Measurements from ENCODE around the gene TNFAIP8.

TNFAIP8 gene

GRCh38 chr5:119329666-119330065 is 26.2 kb upstream of the TNFAIP8 start:
- no peak for DNase-seq

GRCh38 chr5:119330367-119331183 is 25.2 kb upstream of the TNFAIP8 start:
- DNase-seq = peak; percentile 77

GRCh38 chr5:119331566-119332095 is 24.2 kb upstream of the TNFAIP8 start:
- no peak for DNase-seq

GRCh38 chr5:119332208-119332607 is 23.6 kb upstream of the TNFAIP8 start:
- no peak for DNase-seq

GRCh38 chr5:119332978-119333401 is 22.8 kb upstream of the TNFAIP8 start:
- DNase-seq = no peak

- no peak for DNase-seq
Measured at GRCh38 chr5:119333421-119333851, 22.4 kb upstream of the TNFAIP8 start.

- DNase-seq = no peak
Measured at GRCh38 chr5:119335261-119335677, 20.6 kb upstream of the TNFAIP8 start.

GRCh38 chr5:119336262-119336661 is 19.6 kb upstream of the TNFAIP8 start:
- no peak for DNase-seq

- no peak for DNase-seq
Measured at GRCh38 chr5:119336845-119337580, 18.8 kb upstream of the TNFAIP8 start.

- no peak for DNase-seq
Measured at GRCh38 chr5:119338326-119338946, 17.4 kb upstream of the TNFAIP8 start.

GRCh38 chr5:119339344-119339743 is 16.5 kb upstream of the TNFAIP8 start:
- DNase-seq = no peak

GRCh38 chr5:119339965-119340364 is 15.9 kb upstream of the TNFAIP8 start:
- DNase-seq = no peak

GRCh38 chr5:119340597-119341218 is 15.1 kb upstream of the TNFAIP8 start:
- DNase-seq = no peak

GRCh38 chr5:119341452-119342349 is 14.1 kb upstream of the TNFAIP8 start:
- no peak for DNase-seq

GRCh38 chr5:119342406-119342805 is 13.4 kb upstream of the TNFAIP8 start:
- no peak for DNase-seq

GRCh38 chr5:119343052-119343451 is 12.8 kb upstream of the TNFAIP8 start:
- no peak for DNase-seq

GRCh38 chr5:119343766-119344165 is 12.1 kb upstream of the TNFAIP8 start:
- DNase-seq = peak; percentile 77

GRCh38 chr5:119344231-119344630 is 11.6 kb upstream of the TNFAIP8 start:
- no peak for DNase-seq

GRCh38 chr5:119345861-119346260 is 10.0 kb upstream of the TNFAIP8 start:
- no peak for DNase-seq

GRCh38 chr5:119346394-119346793 is 9.4 kb upstream of the TNFAIP8 start:
- DNase-seq = no peak

GRCh38 chr5:119347574-119347973 is 8.2 kb upstream of the TNFAIP8 start:
- no peak for DNase-seq

GRCh38 chr5:119347991-119348390 is 7.8 kb upstream of the TNFAIP8 start:
- DNase-seq = no peak
